Measurements from ENCODE around the gene DDX43.
"Not testable (repeated sequence)": the region's sequence is repeated elsewhere in the genome, so short reads cannot be mapped to it uniquely, and the experiment has no call there.

The DDX43 gene

DNA sequence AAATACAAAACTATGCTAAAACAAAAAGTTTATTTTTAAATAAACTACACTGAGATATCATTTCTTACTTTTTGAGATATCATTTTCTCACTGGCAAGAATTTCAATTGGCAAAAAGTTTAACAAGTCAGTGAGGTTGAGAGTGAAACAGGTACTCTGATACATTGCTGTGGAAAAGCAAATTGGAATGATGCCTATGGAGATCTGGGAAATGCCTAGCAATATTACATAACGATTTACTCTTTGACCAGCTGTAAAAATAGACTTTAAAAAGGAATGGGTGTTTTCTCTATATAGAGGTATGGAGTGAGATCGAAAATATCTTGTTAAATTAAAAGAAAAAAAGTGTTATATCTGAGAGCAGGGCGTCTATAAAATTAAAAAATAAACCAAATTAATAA lies 40.6 kb downstream of the DDX43 start:
- ChIA-PET CTCF (interaction anchor here (0.9 kb wide), 1 partner anchor 9 kb away, joined by 3 read pairs; no protein-coding TSS in a partner anchor), POLR2A (no interaction called here)
- no peak for DNase-seq (ENCODE audit: extremely low spot score)
- no peak for TF ChIP-seq CTCF (IDR thresholded peaks at IDR 0.05; ENCODE audit: control extremely low read depth, extremely low read depth, low read depth, missing control alignments)

DNA sequence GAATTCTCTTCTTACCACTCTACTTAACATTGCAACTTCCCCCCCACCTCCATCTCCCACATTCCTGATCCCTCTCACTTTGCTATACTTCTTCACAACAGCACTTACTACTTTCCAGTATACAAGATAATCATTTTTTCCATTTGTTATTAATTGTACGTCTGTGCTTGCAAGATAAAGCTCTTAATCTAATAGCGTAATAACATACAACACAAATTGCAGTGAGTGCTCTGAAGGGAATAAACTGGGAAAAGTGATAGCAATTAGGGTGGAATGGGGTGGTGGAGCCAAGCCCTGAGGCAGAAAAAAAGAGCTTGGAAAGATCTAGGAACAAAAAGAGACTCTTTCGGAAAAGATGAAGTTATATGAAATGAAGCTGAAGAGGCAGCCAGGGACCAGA lies 48.9 kb downstream of the DDX43 start:
- ChIA-PET CTCF (interaction anchor here (1.3 to 1.7 kb wide), 2 partner anchors 10 to 168 kb away, joined by 3 to 4 read pairs; no protein-coding TSS in a partner anchor), POLR2A (no interaction called here)
- no peak for DNase-seq (ENCODE audit: extremely low spot score)
- TF ChIP-seq CTCF (IDR thresholded peaks at IDR 0.05; ENCODE audit: control extremely low read depth, extremely low read depth, low read depth, missing control alignments) = no peak

GRCh38 chr6:73451223-73452106 lies 56.8 kb downstream of the DDX43 start:
- ChIA-PET CTCF (interaction anchor here (0.7 to 3.1 kb wide), 6 partner anchors 11 to 240 kb away, joined by 3 to 18 read pairs (median 4); partner anchors contain the start of gene MTO1), POLR2A (interaction anchor here (0.6 to 2.9 kb wide), 6 partner anchors 10 to 69 kb away, joined by 3 to 45 read pairs (median 3); partner anchors contain the start of genes EEF1A1 and MTO1)
- peak; percentile 0 for TF ChIP-seq CTCF (IDR thresholded peaks at IDR 0.05; ENCODE audit: control extremely low read depth, extremely low read depth, low read depth, missing control alignments)
- peak; percentile 60 for DNase-seq (ENCODE audit: extremely low spot score)

- DNase-seq (ENCODE audit: extremely low spot score) = peak; percentile 81
- TF ChIP-seq CTCF (IDR thresholded peaks at IDR 0.05; ENCODE audit: control extremely low read depth, extremely low read depth, low read depth, missing control alignments) = no peak
- POLR2A ChIA-PET = interaction anchor here (0.6 to 2.9 kb wide), 5 partner anchors 9 to 244 kb away, joined by 3 to 45 read pairs (median 3); partner anchors contain the start of genes CD109 and MTO1
- CTCF ChIA-PET = interaction anchor here (1.2 to 3.1 kb wide), 4 partner anchors 10 to 239 kb away, joined by 3 to 18 read pairs (median 4); partner anchors contain the start of gene MTO1
Observed at GRCh38 chr6:73452107-73452461, 57.5 kb downstream of the DDX43 start, which contains the start of gene CGAS. TSS of gene CGAS (minus strand) at chr6:73452297. CDS start at chr6:73452181, 116 bp downstream.

DNA sequence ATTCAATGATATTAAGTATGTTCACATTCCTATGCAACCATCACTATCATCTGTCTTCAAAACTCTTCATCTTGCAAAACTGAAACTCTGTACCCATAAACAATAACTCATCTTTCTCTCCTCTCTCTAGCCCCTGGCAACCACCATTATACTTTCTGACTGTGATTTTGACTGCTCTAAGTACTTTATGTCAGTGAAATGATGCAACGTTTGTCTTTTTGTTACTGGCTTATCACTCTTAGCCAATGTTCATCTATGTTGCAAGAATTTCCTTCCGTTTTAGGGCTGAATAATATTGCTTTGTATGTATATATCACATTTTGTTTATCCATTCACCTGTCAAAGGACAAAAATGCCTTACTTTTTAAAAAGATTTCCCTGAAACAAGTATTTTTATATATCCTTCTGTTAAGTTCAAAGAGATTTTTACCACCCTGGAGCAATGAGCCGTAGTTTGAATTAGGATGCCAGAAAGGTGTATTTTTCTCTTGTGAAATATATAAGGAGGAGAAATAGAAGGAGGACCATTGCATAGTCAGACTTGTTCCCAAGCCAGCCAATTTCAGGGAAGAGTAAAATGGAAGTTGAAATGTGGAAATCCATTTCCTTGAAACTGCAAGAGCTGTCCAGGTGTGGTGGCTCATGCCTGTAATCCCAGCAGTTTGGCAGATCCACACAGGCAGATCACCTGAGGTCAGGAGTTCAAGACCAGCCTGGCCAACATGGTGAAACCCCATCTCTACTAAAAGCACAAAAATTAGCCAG lies 61.4 kb downstream of the DDX43 start:
- ChIA-PET POLR2A (no interaction called here), CTCF (no interaction called here)
- TF ChIP-seq CTCF (IDR thresholded peaks at IDR 0.05; ENCODE audit: control extremely low read depth, extremely low read depth, low read depth, missing control alignments) = no peak
- no peak for DNase-seq (ENCODE audit: extremely low spot score)

- DNase-seq (ENCODE audit: extremely low spot score); POLR2A ChIA-PET: not testable (repeated sequence)
- CTCF ChIA-PET = interaction anchor here (1.5 kb wide), 1 partner anchor 11 kb away, joined by 3 read pairs; no protein-coding TSS in a partner anchor
Observed at GRCh38 chr6:73459474-73459873, 64.8 kb downstream of the DDX43 start.
